Measurements from ENCODE around the gene PLXNC1.

PLXNC1 gene

DNA sequence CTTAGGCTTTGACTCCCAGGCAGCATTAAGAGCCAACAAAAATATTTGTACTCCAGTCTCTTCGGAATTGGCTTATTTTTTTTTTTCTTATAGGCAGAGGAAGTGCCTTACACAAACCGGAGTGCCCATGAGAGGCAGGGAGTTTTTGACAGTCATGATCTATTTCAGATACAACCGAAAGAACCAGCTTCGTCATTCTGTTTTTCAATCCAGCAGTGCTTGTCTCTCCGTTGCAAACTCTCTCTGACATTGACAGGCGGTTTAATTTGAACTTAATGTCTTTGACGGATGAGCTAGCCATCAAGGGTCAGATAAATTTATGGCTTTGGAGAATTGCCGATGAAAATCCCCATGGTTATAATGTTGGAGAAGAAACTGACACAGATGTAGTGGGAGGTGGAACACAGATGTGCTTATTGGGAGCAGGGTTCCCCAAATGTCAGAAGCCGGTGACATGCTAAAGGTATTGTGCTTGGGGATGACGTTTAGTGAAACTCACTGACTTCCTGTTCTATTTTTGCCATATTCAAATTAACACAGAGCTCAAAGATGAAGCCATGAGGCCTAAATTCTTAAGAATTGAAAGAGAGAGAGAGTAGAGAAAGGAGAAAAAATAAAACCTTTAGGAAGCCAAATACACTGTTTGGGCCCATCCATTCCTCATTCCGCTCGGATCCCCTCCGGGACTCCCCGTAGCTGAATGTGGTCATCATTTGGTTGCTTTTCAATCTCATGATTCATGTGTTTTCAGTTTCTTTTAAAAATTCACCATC is 59.7 kb downstream of the PLXNC1 start:
- peak; percentile 20 for DNase-seq
- in situ Hi-C loops (cut with HindIII; ENCODE audit: low pct_ligation_motif_present, low sequenced_read_pairs): no loop called here
- no peak for TF ChIP-seq CTCF (IDR thresholded peaks at IDR 0.05; ENCODE audit: low read depth, low read length, missing control alignments)
- Histone ChIP-seq H3K27me3 (replicated peaks) (no peaks in the 10 kb centered on the region), H3K4me3 (ENCODE audit: low read depth, low read length) (no peak overlapping the region), H3K36me3 (replicated peaks) (no peaks in the 10 kb centered on the region), H3K27ac (peak overlapping the region; percentile 24)

DNA sequence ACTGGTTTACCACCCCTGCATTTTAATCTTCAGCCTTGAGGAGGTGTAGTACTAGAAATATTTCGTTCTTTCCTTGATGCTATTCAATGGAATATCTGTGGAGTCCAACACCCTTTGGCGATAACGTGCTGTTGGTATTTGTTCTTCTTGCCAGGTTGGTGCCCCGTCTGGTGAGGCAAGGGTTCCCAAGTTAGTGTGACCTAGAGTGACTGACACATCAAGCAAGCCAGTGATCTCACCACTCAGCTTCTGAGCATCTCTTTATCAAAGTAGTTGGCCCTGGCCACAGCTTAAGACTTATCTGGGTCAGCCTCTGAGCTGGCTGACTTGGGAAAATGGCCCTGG is 60.2 kb downstream of the PLXNC1 start:
- DNase-seq: peak; percentile 12
- H3K27me3 ChIP-seq (replicated peaks): no peaks in the 10 kb centered on the region
- H3K4me3 ChIP-seq (ENCODE audit: low read depth, low read length): no peak overlapping the region
- no peak for TF ChIP-seq CTCF (IDR thresholded peaks at IDR 0.05; ENCODE audit: low read depth, low read length, missing control alignments)
- no peak overlapping the region for H3K27ac ChIP-seq
- no peaks in the 10 kb centered on the region for H3K36me3 ChIP-seq (replicated peaks)
- in situ Hi-C loops (cut with HindIII; ENCODE audit: low pct_ligation_motif_present, low sequenced_read_pairs): no loop called here

GRCh38 chr12:94209240-94209639 is 60.9 kb downstream of the PLXNC1 start:
- no peak overlapping the region for H3K27ac ChIP-seq

GRCh38 chr12:94211021-94211420 is 62.6 kb downstream of the PLXNC1 start:
- TF ChIP-seq CTCF (IDR thresholded peaks at IDR 0.05; ENCODE audit: low read depth, low read length, missing control alignments): no peak
- in situ Hi-C loops (cut with HindIII; ENCODE audit: low pct_ligation_motif_present, low sequenced_read_pairs): no loop called here
- DNase-seq: no peak
- no peak overlapping the region for H3K27ac ChIP-seq
- no peak overlapping the region for H3K4me3 ChIP-seq (ENCODE audit: low read depth, low read length)
- H3K27me3 ChIP-seq (replicated peaks): no peaks in the 10 kb centered on the region
- no peaks in the 10 kb centered on the region for H3K36me3 ChIP-seq (replicated peaks)

More at GRCh38 chr12:94209240-94209639, 60.9 kb downstream of the PLXNC1 start:
- Histone ChIP-seq H3K36me3 (replicated peaks) (no peaks in the 10 kb centered on the region), H3K4me3 (ENCODE audit: low read depth, low read length) (no peak overlapping the region), H3K27me3 (replicated peaks) (no peaks in the 10 kb centered on the region)
- in situ Hi-C loops (cut with HindIII; ENCODE audit: low pct_ligation_motif_present, low sequenced_read_pairs): no loop called here
- no peak for TF ChIP-seq CTCF (IDR thresholded peaks at IDR 0.05; ENCODE audit: low read depth, low read length, missing control alignments)
- no peak for DNase-seq

GRCh38 chr12:94218233-94218632 is 69.9 kb downstream of the PLXNC1 start:
- in situ Hi-C loops (cut with HindIII; ENCODE audit: low pct_ligation_motif_present, low sequenced_read_pairs): no loop called here
- H3K27me3 ChIP-seq (replicated peaks): no peaks in the 10 kb centered on the region
- no peak for DNase-seq
- no peaks in the 10 kb centered on the region for H3K36me3 ChIP-seq (replicated peaks)
- no peak overlapping the region for H3K4me3 ChIP-seq (ENCODE audit: low read depth, low read length)
- no peak overlapping the region for H3K27ac ChIP-seq
- no peak for TF ChIP-seq CTCF (IDR thresholded peaks at IDR 0.05; ENCODE audit: low read depth, low read length, missing control alignments)
